ENCODE data around the gene STYX.
"Not testable (repeated sequence)": the region's sequence is repeated elsewhere in the genome, so short reads cannot be mapped to it uniquely, and the experiment has no call there.

The STYX gene

GRCh38 chr14:52723514-52724359 lies 6.2 kb upstream of the STYX start:
- no peak for DNase-seq (ENCODE audit: low read depth in 1 of 2, low spot score in 1 of 2)

DNA sequence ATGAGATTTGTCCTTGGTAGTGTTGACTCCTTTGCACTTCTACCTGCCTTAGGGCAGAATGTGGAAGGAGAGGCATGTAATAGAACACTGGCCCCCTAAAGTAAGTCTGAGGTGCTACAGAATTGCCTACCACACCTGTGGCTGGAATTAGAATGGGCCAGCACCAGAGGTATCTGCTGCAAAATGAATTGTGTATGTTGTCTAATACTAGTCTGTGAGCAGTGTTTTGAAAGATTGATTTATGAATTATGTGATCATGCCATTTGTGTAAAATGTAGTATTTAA lies 5.7 kb upstream of the STYX start:
- DNase-seq (ENCODE audit: low read depth in 1 of 2, low spot score in 1 of 2): no peak

- not testable (repeated sequence) for DNase-seq (ENCODE audit: low read depth in 1 of 2, low spot score in 1 of 2)
Observed at GRCh38 chr14:52727509-52727908, 2.5 kb upstream of the STYX start.

DNA sequence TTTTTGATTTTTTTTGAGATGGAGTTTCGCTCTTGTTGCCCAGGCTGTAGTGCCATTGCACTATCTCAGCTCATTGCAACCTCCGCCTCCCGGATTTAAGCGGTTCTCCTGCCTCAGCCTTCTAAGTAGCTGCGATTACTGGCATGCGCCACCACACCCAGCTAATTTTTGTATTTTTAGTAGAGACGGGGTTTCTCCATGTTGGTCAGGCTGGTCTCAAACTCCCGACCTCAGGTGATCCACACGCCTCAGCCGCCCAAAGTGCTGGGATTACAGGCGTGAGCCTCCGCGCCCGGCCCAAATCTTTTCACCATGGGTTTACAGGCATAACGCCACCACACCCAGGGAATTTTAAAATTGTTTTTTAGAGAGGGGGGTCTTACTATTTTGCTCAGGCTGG lies 931 bp upstream of the STYX start:
- DNase-seq (ENCODE audit: low read depth in 1 of 2, low spot score in 1 of 2): not testable (repeated sequence)

DNA sequence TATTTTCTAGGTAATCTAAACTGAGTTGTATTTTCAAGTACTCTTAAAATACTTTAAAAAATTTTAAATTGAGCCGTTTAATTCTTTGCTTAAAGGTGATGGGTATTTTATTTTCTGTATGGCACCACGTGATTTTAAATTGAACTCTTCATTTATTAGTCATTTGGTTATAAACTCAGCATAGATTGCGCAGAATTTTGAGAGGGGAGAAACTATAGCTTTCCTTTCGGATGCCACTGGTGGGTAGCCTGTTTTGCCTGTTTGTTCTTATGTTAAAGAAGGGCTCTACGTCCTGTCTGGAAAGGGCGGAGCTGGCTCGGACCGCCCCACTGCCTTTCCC lies 411 bp upstream of the STYX start:
- no peak for DNase-seq (ENCODE audit: low read depth in 1 of 2, low spot score in 1 of 2)

DNA sequence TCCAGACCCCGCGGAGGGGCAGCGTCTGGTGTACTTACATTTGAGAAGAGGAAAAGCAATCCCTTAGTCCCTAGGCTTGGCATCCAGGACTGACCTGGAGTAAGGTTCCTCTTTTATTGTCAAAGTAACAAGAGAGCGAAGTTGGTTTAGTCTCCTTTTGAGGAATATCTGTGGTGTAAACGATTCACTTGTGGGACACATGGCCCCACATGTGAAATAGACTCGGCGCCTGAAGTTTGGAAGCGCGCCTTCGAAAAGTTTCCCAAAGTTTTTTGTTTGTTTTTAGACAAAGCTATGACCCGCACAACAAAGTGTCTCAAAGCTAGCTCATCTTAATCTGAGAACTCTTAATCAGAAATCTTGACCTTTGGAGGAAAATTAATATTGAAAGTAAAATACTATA lies 744 bp downstream of the STYX start:
- no peak for DNase-seq (ENCODE audit: low read depth in 1 of 2, low spot score in 1 of 2)

DNA sequence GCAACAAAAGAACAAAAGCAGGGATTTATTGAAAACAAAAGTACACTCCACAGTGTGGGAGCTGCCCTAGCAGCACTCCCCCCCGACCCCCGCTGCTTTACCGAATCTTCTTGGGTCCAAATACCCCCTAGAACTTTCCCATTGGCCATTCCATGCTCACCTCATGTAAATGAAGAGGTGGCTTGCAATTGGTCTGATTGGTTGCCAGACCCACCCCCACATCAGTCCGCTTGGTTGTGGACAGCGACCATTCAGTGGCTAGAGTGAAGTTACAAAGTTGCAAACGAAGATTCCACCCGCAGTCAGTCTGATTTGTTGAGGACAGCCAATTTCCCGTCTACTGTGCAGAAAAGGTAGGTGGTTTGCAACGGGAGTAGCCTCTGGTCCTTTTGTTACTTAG lies 3.9 kb downstream of the STYX start:
- no peak for DNase-seq (ENCODE audit: low read depth in 1 of 2, low spot score in 1 of 2)

GRCh38 chr14:52735921-52736489 lies 6.0 kb downstream of the STYX start:
- no peak for DNase-seq (ENCODE audit: low read depth in 1 of 2, low spot score in 1 of 2)

DNA sequence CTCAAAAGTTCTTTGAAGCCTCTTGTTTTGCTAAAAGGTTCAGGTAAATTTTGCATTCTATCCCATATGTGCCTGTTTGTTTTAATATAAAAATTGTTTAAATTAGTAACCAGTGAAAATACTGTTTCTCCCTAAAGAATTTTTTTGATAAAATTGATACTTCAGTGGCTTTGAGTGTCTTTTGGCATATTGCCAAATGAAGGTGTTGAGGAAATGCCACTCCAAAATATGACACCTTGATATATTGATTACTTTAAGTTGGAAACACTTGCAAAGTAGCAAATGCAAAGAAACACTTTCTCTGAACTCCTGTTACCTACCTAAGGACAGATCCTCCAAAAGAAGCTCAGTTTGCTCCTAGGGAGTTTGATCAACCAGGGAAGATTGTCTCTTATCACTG lies 8.4 kb downstream of the STYX start:
- DNase-seq (ENCODE audit: low read depth in 1 of 2, low spot score in 1 of 2): no peak

DNA sequence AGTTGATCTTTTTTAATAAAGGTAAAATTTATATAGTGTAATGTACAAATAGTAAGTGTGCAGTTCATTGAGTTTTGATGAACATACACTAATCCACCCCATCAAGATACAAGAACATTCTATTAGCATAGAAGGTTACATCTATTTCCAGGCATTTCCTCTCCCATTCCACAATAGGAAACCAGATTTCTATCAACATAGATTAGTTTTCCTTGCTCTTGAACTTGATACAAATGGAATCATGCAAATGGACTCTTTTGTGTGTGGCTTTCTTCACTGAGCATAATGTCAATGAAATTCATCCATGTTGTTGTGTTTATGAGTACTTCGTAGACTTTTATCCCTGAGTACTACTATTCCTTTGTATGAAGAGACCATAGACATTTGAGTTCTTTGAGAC lies 10.8 kb downstream of the STYX start:
- DNase-seq (ENCODE audit: low read depth in 1 of 2, low spot score in 1 of 2): no peak

- no peak for DNase-seq (ENCODE audit: low read depth in 1 of 2, low spot score in 1 of 2)
Observed at GRCh38 chr14:52741865-52742264, 11.9 kb downstream of the STYX start.

DNA sequence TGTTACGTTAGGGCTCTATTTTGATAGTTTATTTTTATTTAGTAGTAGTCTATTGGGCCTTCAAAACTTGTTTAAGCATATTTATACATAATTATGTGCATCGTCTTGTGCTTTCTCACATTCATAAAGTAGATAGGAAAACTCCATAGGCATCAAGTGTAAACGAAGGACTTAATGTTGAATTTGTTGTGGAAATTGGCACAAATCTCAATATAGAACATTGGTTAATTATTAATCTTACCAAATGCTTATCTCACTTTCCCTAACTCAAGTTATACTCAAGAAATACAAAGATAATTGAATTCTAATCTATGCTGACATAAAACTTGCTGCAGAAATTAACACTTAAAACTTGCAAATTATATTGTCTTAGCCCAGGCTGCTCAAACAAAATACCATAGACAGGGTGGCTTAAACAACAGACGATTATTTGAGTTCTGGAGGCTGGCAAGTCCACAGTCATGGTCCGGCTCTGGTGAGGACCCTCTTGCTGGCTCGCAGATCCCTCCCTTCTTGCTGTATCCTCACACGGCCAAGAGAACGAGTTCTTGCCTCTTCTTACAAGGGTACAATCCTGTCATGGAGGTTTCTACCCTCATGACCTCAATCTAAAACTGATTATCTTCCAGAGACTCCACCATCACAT lies 18.8 kb downstream of the STYX start:
- no peak for DNase-seq (ENCODE audit: low read depth in 1 of 2, low spot score in 1 of 2)

DNA sequence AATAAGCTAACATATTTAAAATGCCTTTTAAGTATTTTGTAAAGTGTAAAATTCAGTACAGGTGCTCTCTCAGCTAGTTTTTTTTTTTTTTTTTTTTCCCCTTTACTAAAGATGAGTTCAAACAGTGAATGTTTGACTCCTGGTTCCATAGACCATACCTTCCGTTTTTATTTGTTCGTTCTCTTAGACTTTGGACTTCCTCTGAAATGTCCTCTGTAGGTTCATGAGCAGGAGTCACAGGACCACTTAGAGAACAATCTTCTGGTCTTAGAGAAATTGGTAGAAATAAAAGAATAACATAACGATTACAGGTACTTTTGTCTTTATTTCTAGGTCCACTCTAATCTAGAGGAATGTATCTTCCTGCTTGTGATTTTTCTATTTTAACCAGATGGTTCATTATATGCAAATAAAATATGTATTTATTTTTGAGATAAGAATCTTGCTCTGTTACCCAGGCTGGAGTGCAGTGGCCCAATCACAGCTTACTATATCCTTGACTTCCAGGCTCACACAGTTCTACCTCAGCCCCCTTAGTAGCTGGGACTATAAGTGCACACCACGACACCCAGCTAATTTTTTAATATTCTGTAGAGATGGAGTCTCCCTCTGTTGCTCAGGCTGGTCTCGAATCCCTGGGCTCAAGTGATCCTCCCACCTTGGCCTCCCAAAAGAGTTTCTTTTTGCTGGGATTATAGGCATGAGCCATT lies 25.8 kb downstream of the STYX start:
- DNase-seq (ENCODE audit: low read depth in 1 of 2, low spot score in 1 of 2): no peak

GRCh38 chr14:52759145-52759544 lies 29.2 kb downstream of the STYX start:
- no peak for DNase-seq (ENCODE audit: low read depth in 1 of 2, low spot score in 1 of 2)

- not testable (repeated sequence) for DNase-seq (ENCODE audit: low read depth in 1 of 2, low spot score in 1 of 2)
Observed at GRCh38 chr14:52762923-52763322, 33.0 kb downstream of the STYX start.

DNA sequence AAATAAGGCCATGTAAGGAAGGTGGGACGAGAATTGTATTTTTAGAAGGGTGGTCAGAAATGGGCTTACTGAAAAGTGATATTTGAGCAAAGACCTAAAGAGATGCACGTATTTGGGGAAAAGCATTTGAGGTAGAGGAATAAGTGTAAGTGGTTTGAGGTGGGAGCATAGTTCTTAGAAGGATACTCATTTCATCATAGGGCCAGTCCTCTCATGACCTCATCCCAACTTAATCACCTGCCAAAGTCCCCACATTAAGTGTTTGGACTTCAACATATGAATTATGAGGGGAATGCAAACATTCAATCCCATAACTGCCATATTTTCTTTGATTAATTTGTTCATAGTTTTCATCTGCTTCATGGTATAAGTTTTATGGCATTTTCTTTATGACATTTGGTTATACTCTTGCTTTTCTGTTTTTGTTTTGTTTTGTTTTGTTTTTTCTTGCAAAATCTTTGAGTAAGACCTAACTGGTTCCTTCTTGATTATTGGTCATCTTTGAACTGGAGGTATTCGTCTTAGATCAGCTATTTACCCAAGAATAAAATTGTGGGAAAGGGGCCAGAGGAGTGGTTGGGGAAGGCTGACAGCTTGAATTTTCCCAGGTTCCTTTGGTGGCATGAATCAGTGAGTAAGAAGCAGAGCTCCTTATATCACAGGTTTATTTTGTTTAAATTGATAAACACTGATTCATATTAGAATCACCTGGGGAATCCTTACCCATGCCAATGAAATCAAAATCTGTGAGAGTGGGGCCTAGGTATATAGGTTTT lies 37.3 kb downstream of the STYX start:
- DNase-seq (ENCODE audit: low read depth in 1 of 2, low spot score in 1 of 2): no peak

DNA sequence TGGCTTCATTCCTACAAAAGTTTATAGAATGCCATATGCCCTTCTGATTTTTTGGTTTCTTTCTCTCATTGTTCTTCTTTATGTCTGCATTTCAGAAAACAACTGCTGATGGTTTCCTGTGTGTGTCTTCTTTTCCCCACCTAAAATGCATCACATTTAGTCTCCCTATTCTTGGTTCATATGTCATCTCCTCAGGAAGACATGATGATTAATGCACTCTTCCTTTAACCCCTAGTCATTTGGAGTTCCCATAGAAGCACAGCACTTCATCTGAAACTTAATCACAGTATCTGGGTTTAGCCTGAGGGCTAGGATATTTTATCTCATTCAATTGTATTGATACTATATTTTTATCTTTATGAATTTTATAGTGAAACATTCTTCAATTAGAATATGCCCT lies 39.9 kb downstream of the STYX start:
- no peak for DNase-seq (ENCODE audit: low read depth in 1 of 2, low spot score in 1 of 2)

DNA sequence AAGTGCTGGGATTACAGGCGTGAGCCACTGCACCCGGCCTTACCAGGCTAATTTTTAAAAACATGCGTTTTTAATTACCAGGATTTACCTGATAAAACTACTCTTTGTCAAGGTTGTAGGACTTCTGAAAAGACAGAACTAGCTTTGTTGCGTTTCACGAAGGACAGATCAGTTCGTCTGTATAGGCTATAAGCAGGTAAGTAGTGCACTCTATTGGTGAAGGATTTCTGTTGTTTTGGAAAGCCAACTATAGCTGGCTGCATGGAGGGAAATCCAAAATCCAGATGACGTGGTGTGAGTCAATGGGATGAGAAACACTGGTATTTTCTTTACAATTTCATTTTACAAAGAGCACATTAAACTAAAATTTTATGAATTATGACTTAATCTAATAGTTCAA lies 46.9 kb downstream of the STYX start:
- DNase-seq (ENCODE audit: low read depth in 1 of 2, low spot score in 1 of 2): no peak

- no peak for DNase-seq (ENCODE audit: low read depth in 1 of 2, low spot score in 1 of 2)
Observed at GRCh38 chr14:52778702-52779101, 48.7 kb downstream of the STYX start.

- no peak for DNase-seq (ENCODE audit: low read depth in 1 of 2, low spot score in 1 of 2)
Observed at GRCh38 chr14:52780893-52781292, 50.9 kb downstream of the STYX start.

GRCh38 chr14:52781629-52782028 lies 51.7 kb downstream of the STYX start:
- no peak for DNase-seq (ENCODE audit: low read depth in 1 of 2, low spot score in 1 of 2)
